Astrocyte of the spinal cord (primary cell): Measurements from ENCODE around the gene ARHGEF4.

Experiments used
- DNase-seq: peaks from one replicate; pipeline ENCODE4 v3.0.0; 2011; ENCODE audit warnings: low read depth, low spot score
- H3K4me3 ChIP-seq: 2 replicates; pipeline ENCODE4 v1.5.1; 2011; ENCODE audit warnings: low read depth, mild to moderate bottlenecking, low read length, moderate library complexity
- in situ Hi-C: cut with HindIII; loops from 2 replicates; pipeline ENCODE4 v1.10.0; 2017; ENCODE audit warnings: low sequenced_read_pairs
- TF ChIP-seq, protein P1 (sequence below): IDR thresholded peaks from 2 replicates; pipeline ENCODE4 v1.5.1; 2012; ENCODE audit warnings: low read depth, mild to moderate bottlenecking, low read length, inconsistent platforms

The ARHGEF4 gene

DNA sequence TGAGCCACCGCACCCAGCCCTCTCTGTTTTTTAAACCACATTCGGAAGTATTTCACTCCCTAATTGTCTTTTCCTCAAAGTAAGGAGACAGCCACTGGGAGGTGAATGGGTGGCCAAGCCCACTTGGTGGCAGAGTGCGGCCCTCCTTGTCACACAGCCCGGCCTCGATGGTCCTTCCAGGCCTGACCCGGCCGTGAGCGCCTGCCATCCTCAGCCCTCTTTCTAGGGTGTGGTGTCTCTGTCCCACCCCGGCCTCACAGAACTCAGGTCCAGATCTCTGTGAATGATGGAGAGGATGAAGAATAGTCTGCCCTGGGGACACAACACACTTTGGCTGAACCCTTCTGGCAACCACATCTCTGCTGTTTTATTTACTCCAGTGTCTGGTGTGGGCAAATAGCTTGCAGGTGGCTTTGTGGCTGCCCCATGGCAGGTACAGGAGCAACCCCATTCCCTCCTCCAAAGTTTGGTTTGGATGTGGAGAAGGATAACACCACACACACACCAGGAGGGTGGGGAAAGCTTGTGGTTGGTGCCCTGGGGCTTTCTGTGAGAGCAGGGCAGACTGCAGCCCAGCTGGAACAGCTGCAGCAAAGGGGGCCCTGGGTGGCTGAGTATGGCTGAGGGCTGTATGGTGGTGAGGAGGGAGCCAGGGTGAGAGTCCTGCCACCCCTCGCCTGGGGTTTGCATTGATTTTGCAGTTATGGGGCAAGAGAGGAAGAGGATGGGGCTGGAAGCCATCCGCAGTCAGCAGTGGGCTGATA is 167.9 kb downstream of the ARHGEF4 start:
- no peak for DNase-seq
- TF ChIP-seq, protein P1, sequence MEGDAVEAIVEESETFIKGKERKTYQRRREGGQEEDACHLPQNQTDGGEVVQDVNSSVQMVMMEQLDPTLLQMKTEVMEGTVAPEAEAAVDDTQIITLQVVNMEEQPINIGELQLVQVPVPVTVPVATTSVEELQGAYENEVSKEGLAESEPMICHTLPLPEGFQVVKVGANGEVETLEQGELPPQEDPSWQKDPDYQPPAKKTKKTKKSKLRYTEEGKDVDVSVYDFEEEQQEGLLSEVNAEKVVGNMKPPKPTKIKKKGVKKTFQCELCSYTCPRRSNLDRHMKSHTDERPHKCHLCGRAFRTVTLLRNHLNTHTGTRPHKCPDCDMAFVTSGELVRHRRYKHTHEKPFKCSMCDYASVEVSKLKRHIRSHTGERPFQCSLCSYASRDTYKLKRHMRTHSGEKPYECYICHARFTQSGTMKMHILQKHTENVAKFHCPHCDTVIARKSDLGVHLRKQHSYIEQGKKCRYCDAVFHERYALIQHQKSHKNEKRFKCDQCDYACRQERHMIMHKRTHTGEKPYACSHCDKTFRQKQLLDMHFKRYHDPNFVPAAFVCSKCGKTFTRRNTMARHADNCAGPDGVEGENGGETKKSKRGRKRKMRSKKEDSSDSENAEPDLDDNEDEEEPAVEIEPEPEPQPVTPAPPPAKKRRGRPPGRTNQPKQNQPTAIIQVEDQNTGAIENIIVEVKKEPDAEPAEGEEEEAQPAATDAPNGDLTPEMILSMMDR = no peak
- in situ Hi-C loops = no loop called here
- no peak overlapping the region for H3K4me3 ChIP-seq

- TF ChIP-seq, protein P1 = no peak
- in situ Hi-C loops = no loop called here
- H3K4me3 ChIP-seq = no peak overlapping the region
- no peak for DNase-seq
Measured at GRCh38 chr2:131005216-131005935, 168.7 kb downstream of the ARHGEF4 start.

- no peak for DNase-seq
- H3K4me3 ChIP-seq = no peak overlapping the region
- in situ Hi-C loops = no loop called here
- TF ChIP-seq, protein P1 = no peak
Measured at GRCh38 chr2:131006561-131006960, 169.8 kb downstream of the ARHGEF4 start.

DNA sequence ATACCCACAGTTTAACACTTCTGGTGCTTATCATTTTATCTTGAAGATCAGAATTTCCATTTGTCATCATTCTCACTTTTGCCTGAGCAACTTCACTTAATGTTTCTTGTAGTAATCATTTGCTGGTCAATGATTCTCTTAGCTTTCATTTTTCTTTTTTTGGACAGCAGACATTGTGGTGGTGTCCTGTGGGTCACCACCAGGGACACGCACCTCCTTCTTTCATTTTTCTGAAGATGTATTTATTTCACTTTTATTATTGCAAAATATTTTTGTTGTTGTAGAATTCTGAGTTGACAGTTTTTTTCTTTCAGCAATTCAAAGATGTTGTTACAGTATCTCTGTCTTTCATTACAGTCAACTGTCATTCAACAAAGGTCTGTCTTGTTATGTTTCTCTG is 172.3 kb downstream of the ARHGEF4 start:
- in situ Hi-C loops = no loop called here
- TF ChIP-seq, protein P1 = no peak
- H3K4me3 ChIP-seq = no peak overlapping the region
- DNase-seq = no peak

- no peak overlapping the region for H3K4me3 ChIP-seq
- TF ChIP-seq, protein P1 = no peak
- in situ Hi-C loops = no loop called here
- no peak for DNase-seq
Measured at GRCh38 chr2:131009713-131010475, 173.2 kb downstream of the ARHGEF4 start.

DNA sequence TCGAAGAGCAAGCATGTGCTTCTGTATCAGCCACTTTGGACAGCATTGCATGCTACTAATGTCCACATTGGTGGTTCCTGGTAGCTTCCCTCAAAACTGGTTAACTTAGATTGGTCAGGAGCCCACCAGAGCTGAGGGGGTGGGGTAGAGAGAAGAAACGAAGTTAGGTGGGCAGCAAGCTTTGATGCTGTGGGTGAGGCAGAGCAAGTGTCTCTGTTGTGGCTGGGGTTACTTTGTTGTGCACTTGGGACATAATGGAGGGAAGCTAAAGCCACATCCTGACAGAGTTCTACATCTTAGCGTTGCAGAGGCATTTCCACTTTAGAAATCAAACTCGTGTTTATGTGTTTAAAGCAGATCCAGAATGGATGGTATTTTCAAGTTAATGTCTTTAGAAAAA is 173.9 kb downstream of the ARHGEF4 start:
- TF ChIP-seq, protein P1 = no peak
- no peak overlapping the region for H3K4me3 ChIP-seq
- DNase-seq = no peak
- in situ Hi-C loops = no loop called here
